Smooth muscle cell (in vitro differentiated cells): ENCODE results near the gene GOLGA6A. TPM values are rescaled to one million over a fixed set of nuclear protein-coding genes. Genes with fewer than 3 reads are reported as not detected.

Experiments used
- DNase-seq: peaks from one replicate; lab custom pipeline; 2025; ENCODE audit not compliant: unreplicated experiment; lab: John Stamatoyannopoulos, UW
- H2AFZ ChIP-seq: fragments of 200-600 bp; sonication (generic); 2 replicates; pipeline ENCODE4 v1.6.0; 2016; ENCODE audit warnings: antibody characterized with exemption, low read depth, mild to moderate bottlenecking
- H3F3A ChIP-seq: fragments of 200-600 bp; sonication (generic); 2 replicates; pipeline ENCODE4 v1.6.0; 2017; ENCODE audit warnings: antibody characterized with exemption, low read depth
- H3K27ac ChIP-seq: fragments of 200-600 bp; sonication (generic); 2 replicates; pipeline ENCODE4 v1.5.1; 2016; ENCODE audit warnings: low read depth, mild to moderate bottlenecking
- H3K27me3 ChIP-seq: fragments of 200-600 bp; sonication (generic); 2 replicates; pipeline ENCODE4 v1.6.1; 2016; ENCODE audit warnings: low read depth, mild to moderate bottlenecking
- H3K36me3 ChIP-seq: fragments of 200-600 bp; sonication (generic); 2 replicates; pipeline ENCODE4 v1.5.1; 2016; ENCODE audit warnings: low read depth
- H3K4me1 ChIP-seq: fragments of 200-600 bp; sonication (generic); 2 replicates; pipeline ENCODE4 v1.5.1; 2016; ENCODE audit warnings: low read depth
- H3K4me2 ChIP-seq: fragments of 200-600 bp; sonication (generic); 2 replicates; pipeline ENCODE4 v1.6.0; 2016; ENCODE audit warnings: mild to moderate bottlenecking
- H3K4me3 ChIP-seq: fragments of 200-600 bp; sonication (generic); 2 replicates; pipeline ENCODE4 v1.5.1; 2016; ENCODE audit warnings: mild to moderate bottlenecking
- H3K79me2 ChIP-seq: fragments of 200-600 bp; sonication (generic); 2 replicates; pipeline ENCODE4 v1.6.0; 2016; ENCODE audit warnings: low read depth, mild to moderate bottlenecking
- H3K9ac ChIP-seq: fragments of 200-600 bp; sonication (generic); 2 replicates; pipeline ENCODE4 v1.6.0; 2016; ENCODE audit warnings: low read depth
- H3K9me3 ChIP-seq: fragments of 200-600 bp; sonication (generic); replicated peaks from 2 replicates; pipeline ENCODE4 v1.5.1; 2016; ENCODE audit warnings: low read depth
- H4K20me1 ChIP-seq: fragments of 200-600 bp; sonication (generic); 2 replicates; pipeline ENCODE4 v1.6.0; 2016; ENCODE audit warnings: low read depth
- WGBS: methylation state at CpG from one replicate; pipeline ENCODE4 v1.1.7; 2016; ENCODE audit warnings: low lambda C conversion rate; 5-methylcytosine and 5-hydroxymethylcytosine counted together
- polyA plus RNA-seq: library from polyadenylated mRNA; unstranded; fragments of >200 nt; fragmentation: Nextera tagmentation; extraction: Ambion mirVana; gene quantifications from 2 replicates; pipeline ENCODE4 v1.2.1, GENCODE V29; 2016
- total RNA-seq: library from RNA; depleted of rRNA; stranded (reverse); fragments of >200 nt; gene quantifications from 2 replicates; pipeline ENCODE4 v1.2.3, GENCODE V29; 2014
- TF ChIP-seq, protein P1 (sequence below): fragments of 200-600 bp; sonication (generic); IDR thresholded peaks from 2 replicates; pipeline ENCODE4 v1.5.1; 2017; ENCODE audit warnings: borderline replicate concordance, mild to moderate bottlenecking, antibody characterized with exemption; ENCODE audit not compliant: insufficient read depth, poor library complexity, severe bottlenecking

The GOLGA6A gene
- total and polyA plus RNA-seq, 2 experiments from 2014 or later: 0.13 TPM; not detected in 1

DNA sequence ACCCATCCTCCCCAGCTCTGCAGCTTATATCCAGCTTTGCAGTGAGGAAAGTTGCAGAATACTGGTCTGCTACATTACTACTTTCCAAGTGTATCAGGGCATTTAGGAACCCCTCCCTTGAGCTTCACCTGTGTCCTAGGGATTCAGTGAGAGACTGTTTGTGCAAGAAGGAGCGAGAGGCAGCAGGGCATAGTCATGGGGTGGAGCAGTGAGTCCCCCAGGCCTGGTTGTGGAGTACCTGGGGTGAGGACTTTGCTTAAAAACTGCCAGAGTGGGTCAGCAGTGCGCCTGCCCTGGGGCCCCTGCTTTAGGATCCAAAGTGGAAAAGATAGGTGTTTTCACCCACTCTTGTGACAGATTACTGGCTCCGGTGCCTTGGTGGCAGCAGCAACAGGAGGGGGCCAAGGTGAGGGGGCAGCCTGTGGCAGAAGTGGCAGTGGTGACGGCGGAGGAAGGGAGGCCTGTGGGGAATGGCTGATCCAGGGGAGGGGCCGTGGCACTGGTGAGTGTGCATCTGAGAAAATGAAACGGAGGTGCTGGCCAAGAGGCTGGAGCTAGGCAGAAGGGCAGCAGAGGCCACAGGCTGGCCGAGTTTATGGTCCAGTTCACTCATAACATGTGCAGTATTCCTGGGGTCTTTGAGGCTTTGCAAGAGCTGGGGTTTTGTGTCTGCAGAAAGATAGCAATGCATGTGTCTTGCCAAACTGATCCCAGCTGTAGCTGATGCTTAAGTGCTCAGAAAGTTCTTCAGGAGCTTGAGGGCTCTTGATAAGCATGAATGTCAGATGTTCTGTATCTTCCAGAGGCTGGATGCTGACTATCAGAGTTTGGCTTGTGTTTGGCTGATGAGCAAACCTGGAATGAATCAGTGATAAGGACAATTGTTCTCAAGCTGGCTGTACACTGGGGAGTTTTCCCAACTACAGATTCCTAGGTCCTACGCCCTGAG, 43.4 kb downstream of the GOLGA6A start:
- H3F3A ChIP-seq: peaks cover 14% of the 10 kb centered on the region
- H3K4me3 ChIP-seq: no peak overlapping the region
- H4K20me1 ChIP-seq: no peaks in the 10 kb centered on the region
- H2AFZ ChIP-seq: no peak overlapping the region
- H3K4me1 ChIP-seq: peaks cover 18% of the 10 kb centered on the region
- TF ChIP-seq, protein P1, sequence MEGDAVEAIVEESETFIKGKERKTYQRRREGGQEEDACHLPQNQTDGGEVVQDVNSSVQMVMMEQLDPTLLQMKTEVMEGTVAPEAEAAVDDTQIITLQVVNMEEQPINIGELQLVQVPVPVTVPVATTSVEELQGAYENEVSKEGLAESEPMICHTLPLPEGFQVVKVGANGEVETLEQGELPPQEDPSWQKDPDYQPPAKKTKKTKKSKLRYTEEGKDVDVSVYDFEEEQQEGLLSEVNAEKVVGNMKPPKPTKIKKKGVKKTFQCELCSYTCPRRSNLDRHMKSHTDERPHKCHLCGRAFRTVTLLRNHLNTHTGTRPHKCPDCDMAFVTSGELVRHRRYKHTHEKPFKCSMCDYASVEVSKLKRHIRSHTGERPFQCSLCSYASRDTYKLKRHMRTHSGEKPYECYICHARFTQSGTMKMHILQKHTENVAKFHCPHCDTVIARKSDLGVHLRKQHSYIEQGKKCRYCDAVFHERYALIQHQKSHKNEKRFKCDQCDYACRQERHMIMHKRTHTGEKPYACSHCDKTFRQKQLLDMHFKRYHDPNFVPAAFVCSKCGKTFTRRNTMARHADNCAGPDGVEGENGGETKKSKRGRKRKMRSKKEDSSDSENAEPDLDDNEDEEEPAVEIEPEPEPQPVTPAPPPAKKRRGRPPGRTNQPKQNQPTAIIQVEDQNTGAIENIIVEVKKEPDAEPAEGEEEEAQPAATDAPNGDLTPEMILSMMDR: no peak
- H3K27ac ChIP-seq: peak overlapping the region; percentile 98
- no peak for DNase-seq
- H3K9ac ChIP-seq: no peak overlapping the region
- no peaks in the 10 kb centered on the region for H3K79me2 ChIP-seq
- no peaks in the 10 kb centered on the region for H3K36me3 ChIP-seq
- peak overlapping the region; percentile 80 for H3K4me2 ChIP-seq
- WGBS: 68% methylated on average over 9 of the region's 9 CpGs
- no peaks in the 10 kb centered on the region for H3K27me3 ChIP-seq
- no peaks in the 10 kb centered on the region for H3K9me3 ChIP-seq

DNA sequence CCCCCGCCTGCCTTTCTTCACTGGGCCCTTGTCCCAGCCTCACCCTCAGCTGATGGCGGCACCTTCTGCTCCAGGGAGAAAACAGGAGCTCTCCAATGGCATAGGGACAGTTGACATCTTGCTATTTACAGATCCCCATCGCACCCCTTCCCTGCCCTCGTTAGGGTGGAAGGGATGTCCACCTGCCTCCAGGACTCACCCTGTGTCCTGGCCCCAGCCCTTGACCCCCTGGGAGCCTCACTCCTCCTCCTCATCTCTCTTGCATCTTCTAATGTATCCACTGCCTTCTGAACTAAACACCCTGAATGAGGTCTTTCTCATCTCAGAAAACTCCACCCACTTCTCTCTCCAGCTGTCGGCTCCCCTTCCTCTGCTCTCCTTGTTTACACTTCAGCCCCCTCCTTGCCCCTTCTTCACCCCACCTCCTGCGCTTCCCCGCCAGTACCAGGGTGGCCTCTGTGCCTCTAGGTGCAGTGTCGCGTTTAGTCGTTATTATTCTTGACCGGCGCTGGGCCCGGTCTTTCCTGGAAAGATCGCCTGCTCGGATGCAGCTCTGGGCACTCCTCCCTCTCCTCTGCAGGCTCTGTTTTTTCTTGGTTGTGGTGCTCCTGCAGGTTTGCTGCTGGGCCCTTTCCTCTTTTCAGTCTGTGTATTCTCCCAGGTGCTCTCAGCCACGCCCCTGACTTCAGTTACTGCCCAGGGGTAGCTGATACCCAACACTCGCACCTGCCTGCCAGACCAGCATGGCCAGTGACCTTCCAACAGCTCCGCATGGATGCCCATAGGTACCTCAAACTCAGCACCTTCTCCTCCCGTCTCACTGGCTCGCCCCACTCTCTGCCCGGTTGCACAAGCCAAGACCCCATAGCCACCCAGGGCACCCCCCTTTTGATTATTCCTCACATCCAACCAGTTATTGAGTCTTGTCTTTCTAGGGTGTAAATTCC, 44.9 kb downstream of the GOLGA6A start:
- TF ChIP-seq, protein P1: no peak
- DNase-seq: no peak
- H3F3A ChIP-seq: peaks cover 14% of the 10 kb centered on the region
- H2AFZ ChIP-seq: no peak overlapping the region
- H3K4me1 ChIP-seq: peaks cover 18% of the 10 kb centered on the region
- no peak overlapping the region for H3K9ac ChIP-seq
- WGBS: 90% methylated on average over 21 of the region's 21 CpGs
- no peaks in the 10 kb centered on the region for H3K36me3 ChIP-seq
- H3K27me3 ChIP-seq: no peaks in the 10 kb centered on the region
- no peak overlapping the region for H3K27ac ChIP-seq
- H3K9me3 ChIP-seq: no peaks in the 10 kb centered on the region
- H3K4me2 ChIP-seq: no peak overlapping the region
- no peaks in the 10 kb centered on the region for H4K20me1 ChIP-seq
- no peaks in the 10 kb centered on the region for H3K79me2 ChIP-seq
- no peak overlapping the region for H3K4me3 ChIP-seq

DNA sequence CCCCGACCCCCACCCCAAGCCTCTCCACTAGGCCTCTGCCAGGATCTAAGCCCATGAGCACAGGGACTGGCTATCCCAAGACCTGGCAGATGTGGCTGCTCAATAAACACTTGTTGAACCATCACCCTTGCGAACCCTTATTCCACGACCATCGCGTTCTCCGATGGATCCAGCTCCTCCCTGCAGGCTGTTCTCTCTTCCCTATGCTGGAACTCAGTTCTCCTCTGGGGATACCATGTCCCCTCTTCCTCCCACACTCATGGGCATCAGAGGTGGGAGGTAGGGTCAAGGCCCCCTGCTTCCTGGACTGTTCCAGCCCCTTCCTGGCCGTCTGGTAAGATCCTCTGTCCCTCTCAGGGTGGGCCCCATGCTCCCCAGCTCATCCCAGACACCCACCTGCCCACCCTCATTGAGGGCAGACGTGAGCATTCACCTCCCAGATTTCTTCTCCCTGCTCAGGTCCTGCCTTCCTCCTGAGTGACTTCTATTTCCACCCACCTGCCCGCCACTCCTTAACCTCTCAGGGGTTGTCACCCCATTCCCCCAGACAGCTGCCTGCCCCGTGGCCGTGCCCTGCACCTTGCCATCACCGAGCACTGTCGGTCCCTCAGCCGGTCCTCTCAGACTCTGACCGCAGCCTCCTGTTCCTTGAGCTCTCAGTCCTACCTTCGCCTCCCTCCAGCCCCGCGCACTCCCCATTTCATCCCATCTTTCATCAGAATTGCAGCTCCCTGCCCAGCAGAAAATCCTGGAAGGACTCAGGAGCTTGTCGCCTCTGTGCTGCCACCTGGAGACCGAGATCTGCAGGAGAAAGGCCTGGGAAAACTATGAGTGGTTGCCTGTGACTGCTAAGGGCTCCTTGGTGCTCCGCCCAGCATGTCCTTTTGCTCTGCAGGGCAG, 45.8 kb downstream of the GOLGA6A start:
- WGBS: 72% methylated on average over 20 of the region's 21 CpGs
- H3F3A ChIP-seq: peaks cover 14% of the 10 kb centered on the region
- H3K79me2 ChIP-seq: no peaks in the 10 kb centered on the region
- no peak overlapping the region for H3K4me3 ChIP-seq
- no peak overlapping the region for H3K9ac ChIP-seq
- H3K9me3 ChIP-seq: no peaks in the 10 kb centered on the region
- no peak for DNase-seq
- H3K27ac ChIP-seq: no peak overlapping the region
- no peaks in the 10 kb centered on the region for H4K20me1 ChIP-seq
- H3K4me1 ChIP-seq: peaks cover 15% of the 10 kb centered on the region
- no peak overlapping the region for H3K4me2 ChIP-seq
- H2AFZ ChIP-seq: no peak overlapping the region
- H3K27me3 ChIP-seq: no peaks in the 10 kb centered on the region
- no peaks in the 10 kb centered on the region for H3K36me3 ChIP-seq
- TF ChIP-seq, protein P1: peak; percentile 49
